Islet of Langerhans (tissue), 1 donor: ENCODE data around the gene TTC9C.
"Not testable (repeated sequence)": the region's sequence is repeated elsewhere in the genome, so short reads cannot be mapped to it uniquely, and the experiment has no call there.

ENCODE experiments used
- FAIRE-seq: peaks from one replicate; lab custom pipeline; 2011; peaks lifted over from hg19 to GRCh38; lab: Jason Lieb, UNC

TTC9C gene

GRCh38 chr11:62710001-62710345, 18.3 kb upstream of the TTC9C start:
- FAIRE-seq: no peak

GRCh38 chr11:62712276-62712812, 15.9 kb upstream of the TTC9C start:
- no peak for FAIRE-seq

DNA sequence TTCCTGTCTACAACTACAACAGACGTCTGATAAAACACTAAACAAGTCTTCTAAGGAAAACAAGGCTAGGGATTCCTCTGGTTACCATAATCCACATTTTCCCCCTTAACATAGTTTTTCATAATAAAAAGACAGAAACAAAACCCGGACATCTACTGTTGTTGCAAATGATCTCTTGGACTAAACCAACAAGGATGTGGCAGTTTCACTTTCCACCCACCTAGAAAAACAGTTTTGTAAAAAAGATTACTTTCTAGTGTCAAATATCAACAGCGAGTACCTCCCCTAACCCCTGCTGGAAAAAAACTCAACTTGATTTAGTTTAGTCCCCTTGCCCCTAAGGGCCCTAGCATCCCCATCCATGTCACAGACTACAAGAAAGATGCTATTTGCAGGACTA, 15.4 kb upstream of the TTC9C start:
- FAIRE-seq: no peak

DNA sequence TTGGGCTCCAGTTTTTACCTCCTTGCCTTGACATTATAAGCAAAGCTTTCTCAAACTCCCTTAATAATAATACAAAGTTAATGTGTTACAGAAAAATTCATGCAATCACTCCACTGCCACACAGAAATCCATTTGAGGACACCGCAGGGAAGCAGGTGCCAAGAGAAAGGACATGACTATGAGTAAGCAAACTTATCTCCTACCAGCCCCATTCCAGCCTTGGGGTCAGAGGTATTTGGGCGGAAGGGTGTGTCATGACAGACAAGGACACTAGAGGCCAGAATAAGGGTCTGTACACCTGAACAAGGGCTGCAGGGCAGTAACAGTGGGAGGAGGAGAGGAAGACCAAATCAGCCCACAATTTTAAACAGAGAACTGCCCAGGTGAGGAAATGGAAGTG, 14.9 kb upstream of the TTC9C start:
- no peak for FAIRE-seq

DNA sequence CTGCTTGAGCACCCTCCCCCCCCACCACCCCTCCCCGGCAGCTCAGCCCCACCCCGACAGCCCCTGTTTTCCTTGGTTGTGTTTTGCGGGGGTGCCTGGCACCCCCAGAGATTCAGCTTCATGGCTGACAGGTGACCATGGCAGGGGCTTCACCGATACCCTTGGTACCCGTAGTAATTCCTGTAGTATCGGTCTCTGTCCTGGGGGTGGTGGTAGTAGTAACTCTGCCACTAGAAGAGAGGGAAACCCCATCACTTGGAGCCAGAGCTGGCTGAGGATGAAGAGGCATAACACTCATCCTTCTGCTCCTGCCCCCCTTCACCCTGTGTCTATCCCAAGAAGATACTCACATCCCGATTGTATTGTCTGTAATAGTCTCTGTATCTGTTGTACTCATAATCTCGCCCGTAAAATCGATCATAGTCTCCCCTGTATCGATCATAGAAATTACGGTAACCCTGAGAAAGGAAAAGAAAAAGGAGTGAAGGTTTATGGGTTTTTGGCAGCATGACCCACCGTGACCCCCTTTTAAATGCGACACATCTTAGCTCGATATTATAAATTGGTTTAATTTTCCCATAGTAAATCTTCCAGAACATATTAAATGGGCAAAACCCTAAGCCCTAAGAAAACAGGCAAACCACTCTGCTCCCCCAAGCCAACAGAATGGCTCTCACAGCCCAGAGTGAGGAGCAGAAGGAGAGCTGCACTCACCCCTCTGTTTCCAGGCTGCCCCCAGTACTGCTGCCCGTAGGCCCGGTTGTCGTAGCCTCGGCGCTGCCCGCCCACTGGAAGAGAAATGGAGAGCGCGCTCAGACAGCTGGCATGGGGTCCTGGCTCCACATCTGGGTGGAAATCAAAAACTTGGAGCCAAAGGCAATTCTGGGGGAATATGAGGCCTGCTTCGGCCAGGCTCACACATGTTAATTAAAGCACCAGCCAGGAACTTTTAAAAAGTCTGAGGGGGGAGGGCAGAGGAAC, 12.8 kb upstream of the TTC9C start:
- no peak for FAIRE-seq

DNA sequence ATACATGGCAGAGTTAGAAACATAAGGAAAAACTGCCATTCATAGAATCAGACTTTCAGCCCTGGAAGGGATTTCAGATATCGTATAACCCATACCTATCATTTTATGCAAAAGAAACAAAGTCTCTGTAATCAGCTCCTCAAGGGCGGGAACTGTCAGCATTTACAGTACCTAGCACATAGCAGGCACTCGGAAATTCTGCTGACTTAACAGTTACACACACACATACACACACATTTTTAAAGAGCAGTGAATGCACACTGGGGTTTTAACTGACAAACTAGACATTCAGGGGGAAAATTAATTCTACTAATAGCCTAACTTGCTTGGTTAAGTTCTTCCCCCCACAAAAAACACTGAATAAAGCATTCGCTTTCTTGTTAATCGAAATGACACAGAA, 12.1 kb upstream of the TTC9C start:
- no peak for FAIRE-seq

DNA sequence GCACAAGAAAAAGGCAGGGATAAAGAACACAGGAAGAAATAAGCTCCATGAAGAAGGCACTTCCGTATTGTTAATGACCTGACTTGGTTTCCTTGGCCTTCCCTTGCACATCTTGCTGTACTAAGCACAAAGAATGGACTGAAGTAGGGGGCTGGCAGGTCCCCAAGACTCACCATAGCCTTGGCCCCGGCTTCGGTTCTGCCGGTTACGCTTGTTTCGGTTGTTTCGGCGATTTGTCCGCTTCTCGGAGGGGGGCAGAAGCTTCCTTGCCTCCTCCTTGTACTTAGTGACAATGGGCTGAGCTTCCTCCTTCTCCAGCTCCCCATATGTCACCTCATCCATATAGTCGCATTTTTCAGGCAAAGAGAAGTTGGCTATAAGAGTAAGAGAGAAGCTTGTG, 11.5 kb upstream of the TTC9C start:
- no peak for FAIRE-seq

DNA sequence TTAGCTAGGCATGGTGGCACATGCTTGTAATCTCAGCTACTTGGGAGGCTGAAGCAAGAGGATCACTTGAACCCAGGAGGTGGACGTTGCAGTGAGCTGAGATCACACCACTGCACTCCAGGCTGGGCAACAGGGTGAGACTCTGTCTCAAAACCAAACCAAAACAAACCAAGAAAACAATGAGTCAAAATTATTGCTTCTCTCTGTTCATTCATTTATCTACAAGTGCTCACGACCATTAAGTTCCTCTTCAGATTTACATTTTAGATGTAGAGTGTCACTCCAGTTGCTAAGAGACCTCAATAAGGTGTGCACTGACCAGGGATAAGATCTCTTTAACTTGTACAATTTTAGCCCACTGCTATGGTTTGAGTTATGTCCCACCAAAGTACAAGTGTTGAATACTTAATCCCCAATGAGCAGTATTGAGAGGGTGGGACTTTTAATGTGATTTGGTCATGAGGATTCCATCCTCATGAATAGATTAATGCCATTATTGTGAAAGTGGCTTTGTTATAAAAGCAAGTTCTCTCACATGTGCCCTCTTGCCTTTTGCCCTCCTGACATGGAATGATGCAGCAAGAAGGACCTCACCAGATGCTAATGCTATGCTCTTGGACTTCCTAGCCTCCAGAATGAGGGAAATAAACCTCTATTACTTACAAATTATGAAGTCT, 8.8 kb upstream of the TTC9C start:
- no peak for FAIRE-seq

GRCh38 chr11:62721994-62722393, 6.3 kb upstream of the TTC9C start:
- FAIRE-seq: no peak

DNA sequence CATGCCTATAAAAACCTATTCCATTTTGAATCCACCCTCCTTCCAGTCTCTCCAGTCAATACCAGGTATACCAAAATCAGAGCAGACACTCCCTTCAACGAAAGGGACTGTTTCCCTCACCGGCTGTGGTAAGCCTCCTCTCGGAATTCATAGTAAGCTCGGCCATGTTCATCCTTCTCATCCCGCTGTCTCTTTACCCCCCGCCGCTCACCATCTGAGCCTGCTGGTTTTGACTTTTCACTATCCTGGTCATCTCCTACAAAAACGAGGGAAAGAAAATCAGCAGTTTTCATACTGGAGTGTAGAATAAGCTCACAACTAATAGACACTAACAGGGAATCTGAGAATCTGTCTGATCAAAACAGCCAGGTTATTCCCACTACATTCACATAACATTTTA, 4.1 kb upstream of the TTC9C start:
- no peak for FAIRE-seq

GRCh38 chr11:62725646-62726045, 2.6 kb upstream of the TTC9C start:
- FAIRE-seq: no peak

DNA sequence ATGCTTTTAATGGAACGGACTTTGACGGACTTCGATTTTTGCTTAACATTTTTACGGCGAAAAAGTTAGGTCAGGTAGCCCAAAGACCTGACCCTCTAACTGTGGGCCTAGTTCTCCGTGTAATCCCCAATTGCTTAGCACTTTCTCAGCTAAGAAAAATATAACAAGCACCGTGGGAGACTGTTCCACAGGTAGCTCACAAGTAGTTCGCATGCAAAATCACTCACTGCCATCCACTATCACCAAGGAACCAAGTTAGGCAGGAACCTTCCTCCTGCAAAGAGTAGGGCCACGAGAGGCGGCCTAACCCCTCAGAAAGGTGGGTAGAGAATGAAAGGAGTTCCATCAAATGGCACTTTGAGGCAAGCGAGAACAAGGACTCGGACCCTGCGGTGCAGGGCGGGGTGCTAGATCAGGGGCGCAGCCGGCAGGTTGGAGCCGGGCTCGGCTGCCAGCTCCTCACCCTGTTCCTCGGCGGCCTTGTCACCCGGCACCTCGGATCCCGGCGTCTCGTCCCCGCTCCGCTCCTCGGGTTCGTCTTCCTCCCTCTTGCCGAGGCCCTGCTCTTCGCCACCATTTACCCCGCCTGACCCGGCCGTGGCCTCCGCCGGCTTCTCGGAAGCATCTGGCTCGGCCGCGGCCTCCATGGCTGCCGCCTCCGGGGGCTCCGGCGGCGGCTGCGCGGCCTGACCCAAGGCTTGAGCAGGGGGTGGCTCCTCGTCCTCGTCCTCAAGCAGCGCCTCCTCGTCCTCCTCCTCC, 2.0 kb upstream of the TTC9C start:
- no peak for FAIRE-seq

GRCh38 chr11:62726915-62727164, 1.4 kb upstream of the TTC9C start:
- FAIRE-seq: no peak

DNA sequence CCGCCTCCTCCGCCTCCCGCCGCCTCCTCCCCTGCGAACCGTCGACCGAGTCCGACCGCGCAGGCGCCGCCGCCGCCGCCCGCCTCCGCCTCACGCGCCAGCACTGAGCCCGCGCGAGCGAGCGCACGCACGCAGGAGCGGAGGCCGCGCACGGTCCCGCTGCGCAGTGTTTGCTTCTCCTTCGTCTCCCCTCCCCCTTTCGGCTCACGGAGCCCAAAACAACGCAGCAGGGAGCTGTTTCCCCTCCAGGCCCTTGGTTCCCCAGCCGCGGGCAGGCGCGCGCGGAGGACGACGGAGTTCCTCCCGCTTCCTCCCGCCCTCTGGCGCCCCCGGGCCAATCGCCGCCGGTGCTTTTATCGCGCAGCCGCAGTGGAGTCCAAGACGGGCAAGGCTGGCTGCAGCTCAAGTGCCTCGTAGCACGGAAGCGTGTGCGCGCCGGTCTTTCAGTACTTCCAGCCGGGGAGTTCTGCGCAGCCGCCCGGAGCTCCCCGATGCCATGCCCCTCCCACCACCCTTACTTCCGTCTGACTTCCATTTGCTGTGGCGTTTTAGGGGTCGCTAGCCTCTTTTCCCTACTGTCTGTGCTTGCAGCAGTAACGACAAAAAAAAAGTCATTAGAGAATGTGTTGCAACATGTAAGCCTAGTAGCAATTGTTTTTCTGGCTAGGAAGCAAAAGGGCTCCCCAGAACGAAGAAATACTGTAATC, 968 bp upstream of the TTC9C start, which contains the start of gene HNRNPUL2:
Gene HNRNPUL2, minus strand, starts transcription at position 293 of the 707 bp plus-strand sequence. CDS start 301 bp downstream, outside the sequence.
- no peak for FAIRE-seq

GRCh38 chr11:62727872-62728170, 465 bp upstream of the TTC9C start:
- FAIRE-seq: peak; percentile 72

DNA sequence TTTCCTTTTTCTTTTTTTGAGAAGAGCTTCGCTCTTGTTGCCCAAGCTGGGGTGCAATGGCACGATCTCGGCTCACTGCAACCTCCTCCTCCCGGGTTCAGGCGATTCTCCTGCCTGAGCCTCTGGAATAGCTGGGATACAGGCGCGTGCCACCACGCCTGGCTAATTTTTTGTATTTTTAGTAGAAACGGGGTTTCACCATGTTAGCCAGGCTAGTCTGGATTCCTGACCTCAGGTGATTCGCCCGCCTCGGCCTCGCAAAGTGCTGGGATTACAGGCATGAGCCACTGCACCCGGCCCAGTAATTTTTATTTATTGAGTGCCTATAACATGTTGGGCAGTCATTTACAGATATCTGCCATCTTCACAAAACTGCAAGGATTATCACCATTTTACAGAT, 1.8 kb downstream of the TTC9C start:
- FAIRE-seq: not testable (repeated sequence)

DNA sequence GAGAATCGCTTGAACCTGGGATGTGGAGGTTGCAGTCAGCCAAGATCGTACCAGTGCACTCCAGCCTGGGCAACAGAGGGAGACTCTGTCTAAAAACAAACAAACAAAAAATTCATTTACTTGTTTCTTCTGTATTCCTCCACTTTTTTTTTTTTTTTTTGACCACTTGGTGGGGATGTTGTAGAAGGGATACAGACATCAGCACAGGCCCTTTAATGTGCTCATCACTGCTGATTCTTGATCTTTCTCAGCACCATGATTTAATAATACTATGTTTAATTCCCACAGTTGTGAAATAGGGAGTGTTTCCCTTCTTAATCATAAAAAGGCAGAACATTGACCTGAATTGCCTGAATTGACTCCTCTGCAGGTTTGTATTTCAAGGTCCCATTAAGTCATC, 4.5 kb downstream of the TTC9C start:
- FAIRE-seq: no peak

DNA sequence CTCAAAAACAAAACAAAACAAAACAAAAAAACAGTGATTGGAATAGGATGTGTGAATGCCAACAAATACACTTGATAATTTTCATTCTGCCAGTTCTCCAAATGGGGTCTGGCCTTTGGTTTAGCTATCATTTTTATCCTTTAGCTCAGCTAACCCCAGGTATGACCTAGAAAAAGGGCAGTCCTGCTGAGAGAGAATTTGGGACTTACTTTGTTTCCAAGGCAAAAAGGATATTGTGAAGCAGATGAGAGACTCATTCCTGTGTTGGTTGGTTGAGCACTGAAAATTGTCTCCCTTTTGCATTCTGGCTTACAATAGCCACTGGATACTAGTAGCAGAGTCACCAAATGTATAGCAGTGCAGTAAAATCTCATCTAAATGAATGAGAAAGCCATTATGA, 8.9 kb downstream of the TTC9C start:
- no peak for FAIRE-seq

DNA sequence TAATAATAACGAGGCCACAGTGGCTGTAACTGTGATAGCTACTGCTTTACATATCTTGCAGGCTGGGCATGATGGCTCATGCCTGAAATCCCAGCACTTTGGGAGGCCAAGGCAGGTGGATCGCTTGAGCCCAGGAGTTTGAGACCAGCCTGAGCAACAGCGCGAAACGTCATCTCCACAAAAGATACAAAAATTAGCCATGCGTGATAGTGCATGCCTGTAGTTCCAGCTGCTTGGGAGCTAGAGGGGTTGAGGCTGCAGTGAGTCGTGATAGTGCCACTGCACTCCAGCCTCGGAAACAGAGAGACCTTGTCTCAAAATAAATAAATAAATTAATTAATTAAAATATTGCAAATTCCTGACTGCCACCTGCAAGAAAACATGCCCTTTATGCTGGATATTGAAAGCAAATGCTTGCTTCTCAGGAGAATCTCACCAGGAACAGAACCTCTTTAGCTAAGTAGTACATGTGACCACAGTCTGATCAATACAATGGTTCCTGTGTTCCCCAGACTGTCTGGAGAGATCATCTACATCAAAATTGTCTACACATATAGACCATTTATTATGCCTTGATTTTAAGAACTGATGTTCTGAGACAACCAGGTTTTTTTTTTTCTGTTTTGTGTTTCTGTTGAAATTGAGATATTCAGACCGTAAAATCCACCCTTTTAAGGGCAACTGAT, 19.3 kb downstream of the TTC9C start:
- no peak for FAIRE-seq

GRCh38 chr11:62749931-62750330, 21.6 kb downstream of the TTC9C start:
- FAIRE-seq: not testable (repeated sequence)

- FAIRE-seq: no peak
Observed at GRCh38 chr11:62752177-62752785, 24.0 kb downstream of the TTC9C start.
